ENCODE measurements around the gene NAA38.

Gene NAA38

DNA sequence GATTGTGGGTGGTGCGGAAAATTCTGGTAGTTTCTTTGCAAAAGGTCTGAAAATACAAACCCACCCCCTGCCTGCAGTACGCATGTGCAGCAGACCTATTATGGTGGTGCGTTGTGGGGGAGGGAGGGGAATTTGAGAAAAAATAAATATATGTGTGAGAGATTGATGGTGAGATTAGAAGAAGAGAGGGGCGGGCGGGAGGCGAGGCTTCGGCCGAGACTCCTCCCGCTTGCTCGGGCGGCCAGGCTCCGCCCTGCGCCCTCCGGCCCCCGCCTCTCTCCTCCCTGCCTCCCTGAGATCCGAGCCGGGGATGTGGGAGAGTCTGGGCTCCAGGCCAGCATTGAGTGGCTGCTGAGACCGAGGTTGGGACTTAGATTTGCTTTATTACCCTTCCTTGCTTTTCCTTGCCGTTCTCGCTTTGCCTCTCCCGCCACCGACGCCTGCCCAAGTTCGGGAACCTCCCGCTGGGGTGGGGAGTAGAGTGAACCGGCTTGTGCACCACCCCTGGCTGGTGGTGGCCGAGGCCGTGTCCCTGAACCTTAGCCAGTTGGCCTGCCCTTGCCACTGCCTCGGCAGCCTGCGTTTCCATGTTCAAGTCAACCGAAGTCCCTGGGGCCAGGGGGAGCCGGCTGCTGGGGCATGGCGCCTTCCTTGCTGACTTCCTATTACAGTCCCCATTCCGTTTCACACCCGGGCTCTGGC is 30.3 kb upstream of the NAA38 start:
- Histone ChIP-seq H2AFZ (ENCODE audit: low read length) (peak overlapping the region; percentile 73), H3K9me3 (replicated peaks; ENCODE audit: insufficient read depth, low read length) (no peaks in the 10 kb centered on the region), H3K9ac (ENCODE audit: low read length) (no peak overlapping the region), H4K20me1 (ENCODE audit: insufficient read depth, low read length) (no peaks in the 10 kb centered on the region), H3K4me2 (ENCODE audit: low read depth, low read length) (peak overlapping the region; percentile 94), H3F3A (ENCODE audit: insufficient read depth, low read length) (peaks cover 4% of the 10 kb centered on the region; the same call in 1 of the 2 replicates), H3K9me2 (replicated peaks; ENCODE audit: insufficient read depth, low read length) (no peaks in the 10 kb centered on the region), H3K4me3 (ENCODE audit: low read length) (peak overlapping the region; percentile 68), H3K36me3 (replicated peaks; ENCODE audit: insufficient read depth, low read length) (no peaks in the 10 kb centered on the region), H3K27ac (ENCODE audit: low read length) (no peak overlapping the region), H3K79me2 (ENCODE audit: low read length) (no peaks in the 10 kb centered on the region), H3K27me3 (replicated peaks; ENCODE audit: insufficient read depth, low read length) (peaks cover 74% of the 10 kb centered on the region), H3K4me1 (ENCODE audit: low read length) (peaks cover 16% of the 10 kb centered on the region)
- TF ChIP-seq CTCF (IDR thresholded peaks at IDR 0.05; ENCODE audit: low read length) (no peak), EZH2 (optimal IDR thresholded peaks at IDR 0.05; ENCODE audit: low read depth, low read length) (no peak), EZH2phosphoT487 (IDR thresholded peaks at IDR 0.05; ENCODE audit: low read length) (no peak)
- peak; percentile 25 for DNase-seq

- no peak overlapping the region for H3K27ac ChIP-seq (ENCODE audit: low read length)
- peaks cover 16% of the 10 kb centered on the region for H3K4me1 ChIP-seq (ENCODE audit: low read length)
- TF ChIP-seq CTCF (IDR thresholded peaks at IDR 0.05; ENCODE audit: low read length): no peak
- no peak for TF ChIP-seq EZH2 (optimal IDR thresholded peaks at IDR 0.05; ENCODE audit: low read depth, low read length)
- H3F3A ChIP-seq (ENCODE audit: insufficient read depth, low read length): peaks cover 4% of the 10 kb centered on the region; the same call in 1 of the 2 replicates
- no peaks in the 10 kb centered on the region for H4K20me1 ChIP-seq (ENCODE audit: insufficient read depth, low read length)
- H3K4me2 ChIP-seq (ENCODE audit: low read depth, low read length): peak overlapping the region; percentile 94
- no peaks in the 10 kb centered on the region for H3K36me3 ChIP-seq (replicated peaks; ENCODE audit: insufficient read depth, low read length)
- DNase-seq: no peak
- no peaks in the 10 kb centered on the region for H3K9me2 ChIP-seq (replicated peaks; ENCODE audit: insufficient read depth, low read length)
- no peak overlapping the region; the same call in 1 of the 2 replicates for H3K9ac ChIP-seq (ENCODE audit: low read length)
- H2AFZ ChIP-seq (ENCODE audit: low read length): peak overlapping the region; percentile 73; the same call in 1 of the 2 replicates
- H3K4me3 ChIP-seq (ENCODE audit: low read length): peak overlapping the region; percentile 68
- H3K27me3 ChIP-seq (replicated peaks; ENCODE audit: insufficient read depth, low read length): peaks cover 76% of the 10 kb centered on the region
- no peaks in the 10 kb centered on the region for H3K79me2 ChIP-seq (ENCODE audit: low read length)
- no peaks in the 10 kb centered on the region for H3K9me3 ChIP-seq (replicated peaks; ENCODE audit: insufficient read depth, low read length)
These were observed 29.7 kb upstream of the NAA38 start for GRCh38 chr17:7887038-7887481.

GRCh38 chr17:7886227-7887037 is 29.1 kb upstream of the NAA38 start:
- TF ChIP-seq CTCF (IDR thresholded peaks at IDR 0.05; ENCODE audit: low read length) (no peak), EZH2 (optimal IDR thresholded peaks at IDR 0.05; ENCODE audit: low read depth, low read length) (peak; percentile 79)
- Histone ChIP-seq H3K4me2 (ENCODE audit: low read depth, low read length) (peak overlapping the region; percentile 94), H3K36me3 (replicated peaks; ENCODE audit: insufficient read depth, low read length) (no peaks in the 10 kb centered on the region), H3K4me3 (ENCODE audit: low read length) (peak overlapping the region; percentile 68), H3K27me3 (replicated peaks; ENCODE audit: insufficient read depth, low read length) (peaks cover 76% of the 10 kb centered on the region), H3K4me1 (ENCODE audit: low read length) (peaks cover 16% of the 10 kb centered on the region), H2AFZ (ENCODE audit: low read length) (peak overlapping the region; percentile 66), H3K79me2 (ENCODE audit: low read length) (no peaks in the 10 kb centered on the region), H3K9ac (ENCODE audit: low read length) (peak overlapping the region; percentile 27; the same call in 1 of the 2 replicates), H4K20me1 (ENCODE audit: insufficient read depth, low read length) (no peaks in the 10 kb centered on the region), H3K9me2 (replicated peaks; ENCODE audit: insufficient read depth, low read length) (no peaks in the 10 kb centered on the region), H3F3A (ENCODE audit: insufficient read depth, low read length) (peaks cover 4% of the 10 kb centered on the region; the same call in 1 of the 2 replicates), H3K9me3 (replicated peaks; ENCODE audit: insufficient read depth, low read length) (no peaks in the 10 kb centered on the region), H3K27ac (ENCODE audit: low read length) (no peak overlapping the region)
- DNase-seq: no peak
